CD4-positive, alpha-beta T cell (primary cell): ENCODE measurements around the gene MYCBP2. TPM values are rescaled to one million over a fixed set of nuclear protein-coding genes. Genes with fewer than 3 reads are reported as not detected.
"Not testable (repeated sequence)": the region's sequence is repeated elsewhere in the genome, so short reads cannot be mapped to it uniquely, and the experiment has no call there.

Source experiments
- ATAC-seq: fragments of 200-7000 bp; cut with Tn5 transposase; one replicate; pipeline ENCODE4 v1.10.0; 2022; ENCODE audit warnings: mild to moderate bottlenecking; ENCODE audit not compliant: poor library complexity
- CTCF ChIA-PET: fragments of 350-600 bp; sonication (Branson Sonifier 250); formaldehyde crosslinking; loops from one replicate; lab custom pipeline; 2021; ENCODE audit warnings: antibody characterized with exemption, inconsistent platforms; lab: Charles Lee
- POLR2A ChIA-PET: fragments of 350-600 bp; sonication (Branson Sonifier 250); formaldehyde crosslinking; loops from one replicate; lab custom pipeline; 2021; ENCODE audit warnings: antibody characterized with exemption, inconsistent platforms; lab: Charles Lee
- DNase-seq, 14 experiments: peaks; one replicate each; pipeline ENCODE4 v3.0.0-alpha.2; 2013 to 2020; ENCODE audit warnings: mixed read lengths in 2 of 14
- H3K27ac ChIP-seq, 2 donors: one replicate each; pipeline versions ENCODE4 v1.5.1 to v1.7.0; 2013; ENCODE audit warnings: low read length in 2 of 2, low read depth in 1 of 2, mild to moderate bottlenecking in 1 of 2
- H3K27me3 ChIP-seq, 2 experiments: 1 replicate in 1 of 2; 2 replicates in 1 of 2; pipeline versions ENCODE4 v1.6.1 to v1.7.0; 2013; ENCODE audit warnings: low read length in 2 of 2, control low read depth in 1 of 2, mild to moderate bottlenecking in 1 of 2, moderate library complexity in 1 of 2; ENCODE audit not compliant: insufficient read depth in 2 of 2, control insufficient read depth in 1 of 2
- H3K36me3 ChIP-seq: one replicate; pipeline ENCODE4 v1.6.1; 2013; ENCODE audit warnings: low read length, control low read depth; ENCODE audit not compliant: insufficient read depth
- H3K4me1 ChIP-seq: one replicate; pipeline ENCODE4 v1.6.1; 2013; ENCODE audit warnings: low read length, control low read depth; ENCODE audit not compliant: insufficient read depth
- H3K4me3 ChIP-seq: one replicate; pipeline ENCODE4 v1.5.1; 2013; ENCODE audit warnings: mild to moderate bottlenecking, low read length, moderate library complexity
- H3K9me3 ChIP-seq, 2 experiments: 1 replicate in 1 of 2; 2 replicates in 1 of 2; pipeline versions ENCODE4 v1.6.1 to v1.7.0; 2013; ENCODE audit warnings: low read length in 2 of 2, mild to moderate bottlenecking in 2 of 2, control low read depth in 1 of 2, moderate library complexity in 1 of 2; ENCODE audit not compliant: control insufficient read depth in 1 of 2, insufficient read depth in 1 of 2
- H3K27ac Mint-ChIP-seq: one replicate; pipeline ENCODE4 v1.8.0; 2020; ENCODE audit warnings: mixed read lengths
- H3K27me3 Mint-ChIP-seq: one replicate; pipeline ENCODE4 v1.8.0; 2021; ENCODE audit warnings: mixed read lengths
- H3K36me3 Mint-ChIP-seq: one replicate; pipeline ENCODE4 v1.8.0; 2021; ENCODE audit warnings: low read depth, mixed read lengths
- H3K4me1 Mint-ChIP-seq: one replicate; pipeline ENCODE4 v1.8.0; 2021; ENCODE audit warnings: low read depth, mixed read lengths
- H3K4me3 Mint-ChIP-seq: one replicate; pipeline ENCODE4 v1.8.0; 2020; ENCODE audit warnings: mild to moderate bottlenecking, mixed read lengths
- H3K9me3 Mint-ChIP-seq: one replicate; pipeline ENCODE4 v1.8.0; 2020; ENCODE audit warnings: mixed read lengths
- CTCF ChIP-seq: fragments of 200-600 bp; IDR thresholded peaks from one replicate; pipeline ENCODE4 v1.8.0; 2022; ENCODE audit warnings: antibody characterized with exemption, mild to moderate bottlenecking
- intact Hi-C, 2 experiments: fragments of 100-400 bp; cut with DNase I in 1 of 2; cut with micrococcal nuclease in 1 of 2; formaldehyde crosslinking; loops; one replicate each; pipeline versions ENCODE4 v1.15.1 to v1.9.0; 2023 to 2025; cut with DNase I, micrococcal nuclease
- total RNA-seq, 174 experiments: library from RNA in 2 of 174; stranded (reverse) in 2 of 174; gene quantifications; one replicate each; pipeline ENCODE4 v1.2.3 and lab custom pipeline; 2021 to 2026

Gene MYCBP2
- total RNA-seq, 2 experiments from 2014 or later, result 116 to 119 TPM

GRCh38 chr13:77289851-77290250, 37.0 kb downstream of the MYCBP2 start:
- Mint-ChIP-seq H3K4me3 (no peak overlapping the region), H3K36me3 (peaks cover 89% of the 10 kb centered on the region), H3K27ac (no peak overlapping the region), H3K9me3 (no peaks in the 10 kb centered on the region), H3K4me1 (peaks cover 45% of the 10 kb centered on the region), H3K27me3 (no peaks in the 10 kb centered on the region)
- ATAC-seq, result no peak
- H3K27ac ChIP-seq, result no peak overlapping the region
- no peaks in the 10 kb centered on the region for H3K4me1 ChIP-seq
- H3K27me3 ChIP-seq, result no peaks in the 10 kb centered on the region
- peaks cover 0 to 3% of the 10 kb centered on the region in 2 experiments for H3K9me3 ChIP-seq
- no peak for DNase-seq
- peaks cover 54% of the 10 kb centered on the region for H3K36me3 ChIP-seq
- intact Hi-C loops, result loop anchor here in 1 of 2 experiments (5.0 kb wide), 1 partner anchor 37 kb away; the partner anchor contains the start of gene MYCBP2
- POLR2A ChIA-PET, result no interaction called here
- H3K4me3 ChIP-seq, result no peak overlapping the region
- CTCF ChIA-PET, result no interaction called here
- TF ChIP-seq CTCF, result no peak

- ATAC-seq, H3K4me1 ChIP-seq, CTCF ChIA-PET, H3K9me3 Mint-ChIP-seq, H3K27ac ChIP-seq, H3K9me3 ChIP-seq, H3K4me3 ChIP-seq, H3K27me3 ChIP-seq, H3K27ac Mint-ChIP-seq, intact Hi-C loops, H3K4me3 Mint-ChIP-seq, H3K27me3 Mint-ChIP-seq, DNase-seq: not testable (repeated sequence)
- POLR2A ChIA-PET, result interaction anchor here (1.0 to 2.1 kb wide), 2 partner anchors 41 to 44 kb away, joined by 3 to 7 read pairs; partner anchors contain the start of gene MYCBP2
- peaks cover 73% of the 10 kb centered on the region for H3K36me3 Mint-ChIP-seq
- peaks cover 25% of the 10 kb centered on the region for H3K4me1 Mint-ChIP-seq
- peaks cover 43% of the 10 kb centered on the region for H3K36me3 ChIP-seq
These were observed 41.3 kb downstream of the MYCBP2 start for GRCh38 chr13:77285632-77286031.

GRCh38 chr13:77285098-77285497, 41.8 kb downstream of the MYCBP2 start:
- ChIA-PET POLR2A (interaction anchor here (1.0 kb wide), 1 partner anchor 44 kb away, joined by 3 read pairs; no protein-coding TSS in a partner anchor), CTCF (no interaction called here)
- H3K9me3 ChIP-seq, result no peaks in the 10 kb centered on the region
- ATAC-seq (no peak), DNase-seq (no peak)
- H3K4me3 Mint-ChIP-seq, result no peak overlapping the region
- no peak overlapping the region for H3K4me3 ChIP-seq
- H3K4me1 Mint-ChIP-seq, result peaks cover 20% of the 10 kb centered on the region
- H3K27me3 ChIP-seq, result no peaks in the 10 kb centered on the region
- H3K36me3 Mint-ChIP-seq, result peaks cover 73% of the 10 kb centered on the region
- H3K9me3 Mint-ChIP-seq, result no peaks in the 10 kb centered on the region
- no peak overlapping the region for H3K27ac ChIP-seq
- H3K27ac Mint-ChIP-seq, result no peak overlapping the region
- no peak for TF ChIP-seq CTCF
- H3K4me1 ChIP-seq, result peaks cover 2% of the 10 kb centered on the region
- H3K36me3 ChIP-seq, result peaks cover 38% of the 10 kb centered on the region
- no peaks in the 10 kb centered on the region for H3K27me3 Mint-ChIP-seq
- intact Hi-C loops, result no loop called here

- Mint-ChIP-seq H3K9me3 (no peaks in the 10 kb centered on the region), H3K36me3 (peaks cover 82% of the 10 kb centered on the region), H3K27me3 (no peaks in the 10 kb centered on the region), H3K27ac (peak overlapping the region; percentile 19), H3K4me1 (peaks cover 24% of the 10 kb centered on the region), H3K4me3 (no peak overlapping the region)
- Histone ChIP-seq H3K4me1 (no peaks in the 10 kb centered on the region), H3K9me3 (no peaks in the 10 kb centered on the region), H3K36me3 (peaks cover 74% of the 10 kb centered on the region), H3K4me3 (no peak overlapping the region), H3K27ac (no peak overlapping the region), H3K27me3 (no peaks in the 10 kb centered on the region)
- POLR2A ChIA-PET, result interaction anchor here (1.4 kb wide), 1 partner anchor 53 kb away, joined by 5 read pairs; the partner anchor contains the start of gene MYCBP2
- peak; percentile 18 for TF ChIP-seq CTCF
- intact Hi-C loops, result loop anchor here (1.0 to 5.0 kb wide), 2 partner anchors 203 to 204 kb away; no protein-coding TSS in a partner anchor
- no peak for ATAC-seq
- DNase-seq, result peak in 1 of 14 experiments; percentile 9
- CTCF ChIA-PET, result no interaction called here
These were observed 52.8 kb downstream of the MYCBP2 start for GRCh38 chr13:77274126-77274525.
